HG02623 (cell line): ENCODE measurements around the gene CPA2.
"Not testable (repeated sequence)": the region's sequence is repeated elsewhere in the genome, so short reads cannot be mapped to it uniquely, and the experiment has no call there.

Experiments
- ATAC-seq: cut with Tn5 transposase; IDR thresholded peaks from one replicate; pipeline ENCODE4 v1.9.1; 2021; ENCODE audit warnings: moderate library complexity; ENCODE audit not compliant: unreplicated experiment

Gene CPA2

DNA sequence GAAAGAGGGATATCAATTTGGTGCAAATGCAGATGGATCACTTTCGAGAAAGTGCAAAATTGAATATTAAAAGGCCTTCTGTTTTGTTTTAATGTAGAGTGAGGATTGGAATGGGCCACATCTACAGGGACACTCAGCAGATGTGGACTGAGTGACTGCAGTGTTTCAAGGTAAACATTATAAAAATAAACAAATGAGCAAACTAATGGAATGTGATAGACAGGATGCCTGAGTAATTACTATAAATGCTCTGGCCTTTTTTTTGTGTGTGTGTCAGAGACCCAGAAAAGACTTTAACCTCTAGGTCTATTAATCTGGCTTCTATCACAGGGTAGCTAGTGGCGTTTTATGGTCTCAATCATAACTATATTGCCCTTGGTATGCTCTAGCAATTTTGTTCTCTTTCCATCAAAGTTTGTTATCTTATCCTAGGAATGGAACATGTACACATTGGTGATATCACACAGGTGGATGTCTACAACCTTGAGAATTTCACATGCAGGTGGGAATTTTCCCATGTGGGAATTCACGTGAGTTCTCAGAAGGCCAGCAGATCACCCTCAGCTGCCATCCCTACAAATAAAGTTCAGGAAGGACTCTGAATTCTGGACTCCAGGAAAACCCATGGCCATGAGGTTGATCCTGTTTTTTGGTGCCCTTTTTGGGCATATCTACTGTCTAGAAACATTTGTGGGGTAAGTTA, at the start of gene CPA2:
TSS of gene CPA2 (plus strand) at position 606 of the 703 bp plus-strand sequence. CDS start at position 625, 19 bp downstream.
- ATAC-seq = no peak

- ATAC-seq = no peak
Observed at GRCh38 chr7:130218806-130219620, 47.6 kb upstream of the CPA2 start.

DNA sequence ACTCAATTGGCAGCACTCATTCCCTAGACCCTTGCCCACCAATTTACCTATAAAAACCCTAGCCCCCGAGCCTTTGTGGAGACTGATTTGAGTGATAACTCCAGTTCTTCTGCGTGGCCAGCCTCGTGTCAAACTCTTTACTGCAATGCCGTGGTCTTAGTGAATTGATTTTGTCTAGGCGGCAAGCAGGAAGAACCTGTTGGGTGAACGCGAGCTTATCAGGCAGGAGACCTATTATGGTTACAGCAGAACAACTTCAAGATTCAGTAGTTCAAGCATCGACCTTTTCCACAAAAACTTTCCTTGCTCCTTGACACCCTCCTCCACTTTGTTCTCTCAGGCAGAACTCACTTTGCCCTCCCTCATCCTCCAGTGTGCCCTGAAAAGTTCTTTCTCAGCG, 46.8 kb upstream of the CPA2 start:
- no peak for ATAC-seq

DNA sequence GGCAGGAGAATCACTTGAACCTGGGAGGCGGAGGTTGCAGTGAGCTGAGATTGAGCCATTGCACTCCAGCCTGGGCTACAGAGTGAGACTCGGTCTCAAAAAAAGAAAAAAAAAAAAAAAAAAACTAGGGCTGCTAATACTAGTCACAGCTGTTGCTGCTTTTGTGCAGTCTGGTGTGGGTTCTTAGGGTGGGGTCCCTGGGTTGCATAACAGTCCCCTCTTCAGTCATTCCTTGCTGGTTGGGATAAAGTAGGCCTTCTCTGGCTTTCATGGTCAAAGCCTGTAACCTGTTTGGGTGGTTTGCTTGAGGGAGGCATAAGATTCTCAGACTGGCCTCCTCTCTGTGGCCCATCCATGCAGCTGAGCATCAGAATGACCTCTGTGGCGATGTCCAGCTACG, 44.9 kb upstream of the CPA2 start:
- ATAC-seq = no peak

- no peak for ATAC-seq
Observed at GRCh38 chr7:130223646-130224045, 43.0 kb upstream of the CPA2 start.

DNA sequence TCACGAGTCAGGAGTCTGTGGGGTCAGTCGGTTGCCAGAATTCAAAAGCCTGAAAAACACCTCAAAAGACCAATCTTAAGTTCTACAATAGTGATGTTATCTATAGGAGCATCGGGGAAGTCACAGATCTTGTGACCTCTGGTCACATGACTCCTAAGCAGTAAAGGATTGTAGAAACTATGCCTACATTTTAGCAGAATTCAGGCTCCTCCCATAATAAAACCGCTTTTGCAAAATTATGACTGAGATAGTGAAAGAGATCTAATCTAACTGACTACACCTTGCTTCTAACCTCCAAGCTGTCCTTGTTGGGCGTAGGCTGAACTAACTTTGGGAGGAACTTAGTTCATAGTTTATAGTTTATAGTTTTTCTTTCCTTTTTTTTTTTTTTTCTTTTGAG, 42.5 kb upstream of the CPA2 start:
- no peak for ATAC-seq

DNA sequence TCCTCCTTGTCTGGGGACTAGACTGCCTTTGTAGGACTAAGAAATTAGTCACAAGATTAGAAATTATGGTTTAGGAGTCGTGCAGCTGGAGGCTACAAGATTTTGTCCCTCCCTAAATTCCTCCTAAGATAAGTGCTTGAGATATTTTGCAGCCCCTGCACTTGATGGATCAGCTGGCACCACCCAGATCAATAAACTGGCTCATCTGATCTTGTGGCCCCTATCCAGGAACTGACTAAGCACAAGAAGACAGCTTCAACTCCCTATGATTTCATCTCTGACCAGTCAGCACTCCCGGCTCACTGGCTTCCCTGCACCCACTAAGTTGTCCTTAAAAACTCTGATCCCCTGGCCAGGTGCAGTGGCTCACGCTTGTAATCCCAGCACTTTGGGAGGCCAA, 41.7 kb upstream of the CPA2 start:
- not testable (repeated sequence) for ATAC-seq

GRCh38 chr7:130226333-130226732, 40.3 kb upstream of the CPA2 start:
- no peak for ATAC-seq

GRCh38 chr7:130227883-130228575, 38.6 kb upstream of the CPA2 start:
- no peak for ATAC-seq

DNA sequence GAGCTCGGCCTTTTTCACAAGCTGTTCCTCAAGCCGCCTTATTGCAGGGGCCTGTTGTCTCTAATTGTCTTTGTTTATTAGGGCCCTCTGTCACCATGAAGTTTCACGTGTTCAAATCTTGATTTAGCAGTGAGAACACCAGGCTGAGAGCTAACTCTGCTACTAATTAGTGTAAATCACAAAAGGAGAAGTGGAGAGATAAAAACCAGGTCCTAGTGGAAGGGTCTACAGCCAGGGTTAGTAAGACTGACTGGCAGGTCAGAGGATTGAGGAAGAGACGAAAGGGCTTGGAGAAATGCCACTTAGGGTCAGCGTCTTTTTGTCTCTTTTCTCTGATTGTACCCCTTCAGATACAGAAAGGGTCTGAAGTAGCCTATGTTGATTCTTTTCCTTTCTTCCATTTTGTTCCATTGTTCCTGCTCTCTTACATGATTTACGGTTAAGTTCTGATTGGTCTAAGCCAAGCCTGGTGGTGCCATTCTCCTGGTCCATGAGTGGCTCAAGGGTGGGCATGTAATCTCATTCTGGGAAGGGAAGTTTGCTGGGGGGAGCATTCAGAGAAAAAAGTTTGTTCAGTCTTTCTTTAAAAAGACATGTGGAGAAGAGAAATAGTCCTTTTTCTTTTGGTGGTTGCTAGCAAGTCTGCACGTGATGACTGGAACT, 37.7 kb upstream of the CPA2 start:
- no peak for ATAC-seq

DNA sequence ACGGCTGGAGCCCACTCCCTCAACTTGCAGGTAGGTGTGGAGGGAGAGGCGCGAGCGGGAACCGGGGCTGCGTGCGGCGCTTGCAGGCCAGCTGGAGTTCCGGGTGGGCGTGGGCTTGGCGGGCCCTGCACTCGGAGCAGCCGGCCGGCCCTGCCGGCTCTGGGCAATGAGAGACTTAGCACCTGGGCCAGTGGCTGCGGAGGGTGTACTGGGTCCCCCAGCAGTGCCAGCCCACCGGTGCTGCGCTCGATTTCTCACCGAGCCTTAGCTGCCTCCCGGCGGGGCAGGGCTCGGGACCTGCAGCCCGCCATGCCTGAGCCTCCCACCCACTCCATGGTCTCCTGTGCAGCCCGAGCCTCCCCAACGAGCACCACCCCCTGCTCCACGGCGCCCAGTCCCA, 36.7 kb upstream of the CPA2 start:
- not testable (repeated sequence) for ATAC-seq

GRCh38 chr7:130231792-130232191, 34.9 kb upstream of the CPA2 start:
- ATAC-seq = no peak

DNA sequence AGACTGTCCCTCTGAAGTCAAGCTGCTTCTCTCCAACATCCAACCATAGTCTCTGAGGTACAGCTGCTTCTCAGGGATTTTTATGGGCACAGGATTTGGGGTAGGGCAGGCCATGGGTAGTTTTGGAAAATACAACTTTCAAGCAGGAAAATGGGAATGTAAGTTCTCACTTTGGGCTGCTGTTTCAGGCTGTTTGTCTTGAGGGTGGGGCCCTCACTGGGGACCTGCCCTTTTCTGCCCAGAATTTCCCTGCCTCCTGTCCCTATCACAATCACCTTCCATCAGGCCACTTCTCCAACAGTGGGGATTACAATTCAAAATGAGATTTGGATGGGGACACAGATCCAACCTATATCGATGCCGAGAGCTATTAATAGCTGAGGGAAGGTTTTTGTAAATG, 34.5 kb upstream of the CPA2 start:
- ATAC-seq = no peak

DNA sequence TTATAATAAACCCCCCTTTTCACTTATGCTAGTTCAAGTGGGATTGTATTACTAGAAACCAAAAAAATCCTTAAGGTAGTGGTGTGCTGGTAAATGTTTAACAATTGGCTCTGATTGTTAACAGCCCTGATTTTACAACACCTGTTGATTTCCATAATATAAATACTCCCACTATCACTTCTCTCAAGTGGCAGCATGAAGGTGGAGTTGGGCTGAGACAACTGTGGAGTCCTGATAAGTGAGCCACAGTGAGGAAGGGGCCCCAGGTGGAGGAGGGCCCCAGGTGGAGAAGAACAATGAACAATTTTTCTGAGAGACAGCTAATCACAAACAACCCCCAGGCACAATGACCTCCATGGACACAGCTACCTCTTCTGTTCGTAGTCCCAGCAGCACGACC, 32.6 kb upstream of the CPA2 start:
- ATAC-seq = no peak

DNA sequence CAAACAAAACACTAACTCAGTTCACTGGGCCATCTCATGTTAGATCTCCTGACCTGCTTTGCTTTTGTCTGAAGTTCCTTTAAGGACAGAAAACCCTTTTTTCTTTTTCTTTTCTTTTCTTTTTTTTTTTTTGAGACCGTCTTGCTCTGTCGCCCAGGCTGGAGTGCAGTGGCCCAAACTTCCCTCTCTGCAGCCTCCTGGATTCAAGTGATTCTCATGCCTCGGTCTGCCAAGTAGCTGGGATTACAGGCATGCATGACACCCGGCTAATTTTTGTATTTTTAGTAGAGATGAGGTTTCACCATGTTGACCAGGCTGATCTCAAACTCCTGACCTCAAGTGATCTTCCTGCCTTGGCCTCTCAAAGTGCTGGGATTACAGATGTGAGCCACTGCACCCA, 30.3 kb upstream of the CPA2 start:
- ATAC-seq = not testable (repeated sequence)

DNA sequence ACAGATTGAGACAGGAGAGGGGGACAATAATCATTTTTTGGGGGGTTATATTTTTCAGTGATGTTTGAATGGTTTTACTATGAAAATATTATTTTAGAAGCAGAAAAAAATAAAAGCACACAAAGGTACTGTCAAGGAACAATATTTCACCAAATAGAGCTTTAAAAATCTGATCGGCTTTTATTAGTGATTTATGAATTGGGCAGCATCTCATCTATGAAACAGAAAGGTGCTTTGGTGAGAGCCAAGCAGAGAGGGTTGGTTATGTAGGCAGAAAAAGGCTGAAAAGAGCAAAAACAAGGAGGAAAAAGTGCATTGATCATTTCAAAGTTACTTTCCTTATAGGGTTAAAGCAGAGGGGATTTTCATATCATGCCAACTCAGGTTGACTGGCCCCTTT, 26.4 kb upstream of the CPA2 start:
- no peak for ATAC-seq

GRCh38 chr7:130242198-130243014, 24.3 kb upstream of the CPA2 start:
- no peak for ATAC-seq

GRCh38 chr7:130243486-130243885, 23.2 kb upstream of the CPA2 start:
- not testable (repeated sequence) for ATAC-seq

DNA sequence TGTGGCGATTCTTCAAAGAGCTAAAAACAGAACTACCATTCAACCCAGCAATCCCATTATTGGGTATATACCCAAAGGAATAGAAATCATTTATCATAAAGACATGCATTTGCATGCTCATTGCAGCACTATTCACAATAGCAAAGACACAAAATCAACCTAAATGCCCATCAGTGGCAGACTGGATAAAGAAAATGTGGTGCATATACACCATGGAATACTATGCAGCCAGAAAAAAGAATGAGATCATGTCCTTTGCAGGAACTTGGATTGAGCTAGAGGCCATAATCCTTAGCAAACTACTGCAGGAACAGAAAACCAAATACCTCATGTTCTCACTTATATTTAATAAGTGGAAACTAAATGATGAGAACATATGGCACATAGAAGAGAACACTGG, 20.2 kb upstream of the CPA2 start:
- not testable (repeated sequence) for ATAC-seq

DNA sequence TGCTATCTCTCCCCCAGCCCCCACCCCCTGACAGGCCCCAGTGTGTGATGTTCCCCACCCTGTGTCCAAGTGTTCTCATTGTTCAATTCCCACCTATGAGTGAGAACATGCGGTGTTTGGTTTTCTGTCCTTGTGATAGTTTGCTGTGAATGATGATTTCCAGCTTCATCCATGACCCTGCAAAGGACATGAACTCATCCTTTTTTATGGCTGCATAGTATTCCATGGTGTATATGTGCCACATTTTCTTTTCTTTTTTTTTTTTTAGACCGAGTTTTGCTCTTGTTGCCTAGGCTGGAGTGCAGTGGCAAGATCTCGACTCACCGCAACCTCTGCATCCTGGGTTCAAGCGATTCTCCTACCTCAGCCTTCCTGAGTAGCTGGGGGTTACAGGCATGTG, 17.8 kb upstream of the CPA2 start:
- ATAC-seq = not testable (repeated sequence)
